ENCODE data around the gene PABPN1L.

The PABPN1L gene

DNA sequence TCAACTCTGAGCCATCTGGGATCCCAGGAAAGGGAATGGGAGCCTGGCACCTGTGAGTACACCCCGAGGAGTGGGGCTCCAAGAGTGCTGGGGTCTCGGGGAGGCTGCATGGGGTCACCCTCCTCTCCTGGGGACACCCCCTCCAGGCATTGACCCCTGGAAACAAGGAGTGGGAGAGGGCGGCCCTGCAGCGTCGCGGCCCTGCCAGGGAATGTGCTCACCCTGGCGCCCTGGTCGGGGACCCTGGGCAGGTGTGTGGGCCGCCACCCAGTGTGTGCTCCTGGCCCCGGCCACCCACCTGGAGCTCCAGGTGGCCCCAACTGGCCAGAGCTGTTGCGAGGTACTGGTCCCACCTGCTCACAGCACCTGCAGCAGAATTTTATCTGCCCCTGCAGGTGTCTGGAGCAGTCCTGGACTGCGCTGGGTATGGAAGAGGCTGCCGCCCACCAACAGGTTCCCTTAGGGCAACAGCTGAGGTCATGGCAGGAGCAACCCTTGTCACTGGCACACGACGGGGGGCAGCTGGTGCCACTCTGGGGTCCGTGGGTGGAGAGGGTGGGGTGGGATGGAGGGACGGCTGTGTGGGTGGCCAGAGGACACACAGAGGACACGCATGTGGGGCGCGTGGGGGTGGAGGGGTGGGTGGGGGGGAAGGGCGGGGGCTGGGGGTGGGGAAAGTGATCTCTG, 5.4 kb upstream of the PABPN1L start:
- Histone ChIP-seq H3K9me3 (replicated peaks in 1 of 2; ENCODE audit: control insufficient read depth in 2 of 2, insufficient read depth in 1 of 2, low read depth in 1 of 2, low read length in 2 of 2) (no peaks in the 10 kb centered on the region), H2BK5ac (ENCODE audit: low read length) (peak overlapping the region; percentile 35), H2AK5ac (ENCODE audit: low read depth, low read length) (peak overlapping the region; percentile 35), H3K36me3 (replicated peaks in 1 of 2; ENCODE audit: control insufficient read depth in 2 of 2, insufficient read depth in 2 of 2, low read length in 2 of 2) (no peaks in the 10 kb centered on the region), H2BK12ac (ENCODE audit: low read length) (no peak overlapping the region), H4K91ac (ENCODE audit: low read depth, low read length, poor library complexity) (no peak overlapping the region), H3K23ac (ENCODE audit: low read depth, low read length, poor library complexity) (peak overlapping the region; percentile 31), H3K27ac (replicated peaks; ENCODE audit: low read length) (no peak overlapping the region), H3K27me3 (ENCODE audit: control insufficient read depth in 3 of 3, insufficient read depth in 3 of 3, low read depth in 1 of 3, low read length in 3 of 3) (peaks cover 0 to 63% (median 0%) of the 10 kb centered on the region in 3 experiments), H4K8ac (ENCODE audit: low read depth, low read length) (no peak overlapping the region), H2BK15ac (ENCODE audit: low read length) (no peak overlapping the region), H3K4me1 (ENCODE audit: control insufficient read depth in 2 of 2, insufficient read depth in 1 of 2, low read depth in 1 of 2, low read length in 2 of 2) (peaks cover 0 to 2% of the 10 kb centered on the region in 2 donors), H3K9ac (ENCODE audit: low read depth, low read length, poor library complexity) (no peak overlapping the region), H3K14ac (ENCODE audit: low read length) (no peak overlapping the region), H3K4ac (ENCODE audit: low read length) (no peak overlapping the region), H3K18ac (ENCODE audit: low read length) (peak overlapping the region; percentile 57), H3K4me2 (ENCODE audit: insufficient read depth, low read length, poor library complexity, severe bottlenecking) (no peak overlapping the region), H2BK120ac (ENCODE audit: low read depth, low read length) (no peak overlapping the region), H3K79me1 (ENCODE audit: low read depth, low read length) (peaks cover 3% of the 10 kb centered on the region), H3K4me3 (ENCODE audit: low read length in 2 of 2) (no peak overlapping the region), H2AFZ (ENCODE audit: low read length) (no peak overlapping the region)
- no peak for DNase-seq (ENCODE audit: low spot score)
- no CpG with 5 or more reads among the region's 21 CpGs for WGBS, 2 donors (ENCODE audit: extremely low coverage in 2 of 2, insufficient read length in 2 of 2, insufficient replicate concordance in 1 of 2)

GRCh38 chr16:88871349-88871702, 4.9 kb upstream of the PABPN1L start:
- H3K79me1 ChIP-seq (ENCODE audit: low read depth, low read length), result peaks cover 3% of the 10 kb centered on the region
- no peak overlapping the region for H2BK15ac ChIP-seq (ENCODE audit: low read length)
- no CpG with 5 or more reads among the region's 8 CpGs for WGBS, 2 donors (ENCODE audit: extremely low coverage in 2 of 2, insufficient read length in 2 of 2, insufficient replicate concordance in 1 of 2)
- H3K36me3 ChIP-seq (replicated peaks in 1 of 2; ENCODE audit: control insufficient read depth in 2 of 2, insufficient read depth in 2 of 2, low read length in 2 of 2), result no peaks in the 10 kb centered on the region
- no peak overlapping the region for H2AK5ac ChIP-seq (ENCODE audit: low read depth, low read length)
- no peak overlapping the region for H3K9ac ChIP-seq (ENCODE audit: low read depth, low read length, poor library complexity)
- no peak overlapping the region for H3K23ac ChIP-seq (ENCODE audit: low read depth, low read length, poor library complexity)
- peaks cover 0 to 64% (median 0%) of the 10 kb centered on the region in 3 experiments for H3K27me3 ChIP-seq (ENCODE audit: control insufficient read depth in 3 of 3, insufficient read depth in 3 of 3, low read depth in 1 of 3, low read length in 3 of 3)
- H3K4me1 ChIP-seq (ENCODE audit: control insufficient read depth in 2 of 2, insufficient read depth in 1 of 2, low read depth in 1 of 2, low read length in 2 of 2), result peaks cover 0 to 2% of the 10 kb centered on the region in 2 donors
- no peak overlapping the region for H3K4ac ChIP-seq (ENCODE audit: low read length)
- no peak for DNase-seq (ENCODE audit: low spot score)
- no peak overlapping the region for H2BK12ac ChIP-seq (ENCODE audit: low read length)
- no peak overlapping the region for H4K91ac ChIP-seq (ENCODE audit: low read depth, low read length, poor library complexity)
- no peak overlapping the region for H3K14ac ChIP-seq (ENCODE audit: low read length)
- H3K18ac ChIP-seq (ENCODE audit: low read length), result no peak overlapping the region
- peak overlapping the region; percentile 35 for H2BK5ac ChIP-seq (ENCODE audit: low read length)
- no peak overlapping the region for H3K4me3 ChIP-seq (ENCODE audit: low read length in 2 of 2)
- H3K27ac ChIP-seq (replicated peaks; ENCODE audit: low read length), result no peak overlapping the region
- H2BK120ac ChIP-seq (ENCODE audit: low read depth, low read length), result no peak overlapping the region
- no peaks in the 10 kb centered on the region for H3K9me3 ChIP-seq (replicated peaks in 1 of 2; ENCODE audit: control insufficient read depth in 2 of 2, insufficient read depth in 1 of 2, low read depth in 1 of 2, low read length in 2 of 2)
- H2AFZ ChIP-seq (ENCODE audit: low read length), result no peak overlapping the region
- H3K4me2 ChIP-seq (ENCODE audit: insufficient read depth, low read length, poor library complexity, severe bottlenecking), result no peak overlapping the region
- no peak overlapping the region for H4K8ac ChIP-seq (ENCODE audit: low read depth, low read length)

DNA sequence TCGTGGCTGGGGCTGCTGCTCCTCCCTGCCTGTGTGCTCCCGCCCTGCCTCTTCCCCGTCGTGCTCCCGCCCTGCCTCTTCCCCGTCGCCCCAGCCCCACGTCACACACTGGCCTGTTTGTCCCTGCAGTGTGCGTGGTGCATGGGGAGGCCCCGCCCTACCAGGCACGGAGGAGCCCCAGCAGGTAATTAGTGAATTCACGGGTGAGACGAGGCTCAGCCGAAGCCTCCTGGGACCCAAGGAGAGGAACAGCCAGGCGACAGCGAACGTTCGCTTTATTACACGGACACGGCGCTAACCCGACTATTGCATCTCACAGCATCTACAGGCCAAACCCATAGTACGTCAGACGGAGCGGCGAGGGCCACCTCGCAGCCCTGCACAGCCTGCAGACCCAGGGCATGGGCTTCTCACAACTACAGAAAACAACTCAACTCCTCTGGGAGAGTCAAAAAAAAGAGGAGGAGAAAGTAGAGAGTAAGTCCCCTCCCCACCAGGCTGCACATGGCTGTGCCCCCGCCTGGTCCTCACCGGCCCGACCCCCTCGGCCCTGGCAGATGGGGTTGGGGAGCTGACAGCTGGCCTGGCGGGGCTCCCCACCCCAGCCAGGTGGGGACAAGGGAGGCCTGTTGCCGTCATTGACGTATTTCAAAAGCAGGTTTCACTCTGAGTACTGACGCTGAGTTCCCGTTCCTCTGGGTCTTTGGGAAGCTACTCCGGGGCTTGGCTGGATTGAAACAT, 4.3 kb upstream of the PABPN1L start:
- Histone ChIP-seq H3K27me3 (ENCODE audit: control insufficient read depth in 3 of 3, insufficient read depth in 3 of 3, low read depth in 1 of 3, low read length in 3 of 3) (peaks cover 0 to 66% (median 0%) of the 10 kb centered on the region in 3 experiments), H3K9me3 (replicated peaks in 1 of 2; ENCODE audit: control insufficient read depth in 2 of 2, insufficient read depth in 1 of 2, low read depth in 1 of 2, low read length in 2 of 2) (no peaks in the 10 kb centered on the region), H3K4me1 (ENCODE audit: control insufficient read depth in 2 of 2, insufficient read depth in 1 of 2, low read depth in 1 of 2, low read length in 2 of 2) (peaks cover 0 to 2% of the 10 kb centered on the region in 2 donors), H3K9ac (ENCODE audit: low read depth, low read length, poor library complexity) (peak overlapping the region; percentile 72), H3K36me3 (replicated peaks in 1 of 2; ENCODE audit: control insufficient read depth in 2 of 2, insufficient read depth in 2 of 2, low read length in 2 of 2) (no peaks in the 10 kb centered on the region), H3K79me1 (ENCODE audit: low read depth, low read length) (peaks cover 3% of the 10 kb centered on the region), H4K8ac (ENCODE audit: low read depth, low read length) (no peak overlapping the region), H4K91ac (ENCODE audit: low read depth, low read length, poor library complexity) (no peak overlapping the region), H3K18ac (ENCODE audit: low read length) (peak overlapping the region; percentile 4), H3K23ac (ENCODE audit: low read depth, low read length, poor library complexity) (peak overlapping the region; percentile 95), H2BK15ac (ENCODE audit: low read length) (no peak overlapping the region), H3K14ac (ENCODE audit: low read length) (peak overlapping the region; percentile 71), H3K27ac (replicated peaks; ENCODE audit: low read length) (no peak overlapping the region), H2BK12ac (ENCODE audit: low read length) (peak overlapping the region; percentile 90), H3K4ac (ENCODE audit: low read length) (no peak overlapping the region), H2BK5ac (ENCODE audit: low read length) (no peak overlapping the region), H2BK120ac (ENCODE audit: low read depth, low read length) (no peak overlapping the region), H2AK5ac (ENCODE audit: low read depth, low read length) (peak overlapping the region; percentile 46), H3K4me3 (ENCODE audit: low read length in 2 of 2) (no peak overlapping the region), H3K4me2 (ENCODE audit: insufficient read depth, low read length, poor library complexity, severe bottlenecking) (no peak overlapping the region), H2AFZ (ENCODE audit: low read length) (no peak overlapping the region)
- no CpG with 5 or more reads among the region's 37 CpGs for WGBS, 2 donors (ENCODE audit: extremely low coverage in 2 of 2, insufficient read length in 2 of 2, insufficient replicate concordance in 1 of 2)
- no peak for DNase-seq (ENCODE audit: low spot score)

GRCh38 chr16:88869673-88869980, 3.2 kb upstream of the PABPN1L start:
- Histone ChIP-seq H2BK120ac (ENCODE audit: low read depth, low read length) (no peak overlapping the region), H2BK12ac (ENCODE audit: low read length) (no peak overlapping the region), H2AK5ac (ENCODE audit: low read depth, low read length) (peak overlapping the region; percentile 93), H2AFZ (ENCODE audit: low read length) (no peak overlapping the region), H3K9ac (ENCODE audit: low read depth, low read length, poor library complexity) (no peak overlapping the region), H3K4ac (ENCODE audit: low read length) (no peak overlapping the region), H4K8ac (ENCODE audit: low read depth, low read length) (no peak overlapping the region), H3K27ac (replicated peaks; ENCODE audit: low read length) (no peak overlapping the region), H3K27me3 (ENCODE audit: control insufficient read depth in 3 of 3, insufficient read depth in 3 of 3, low read depth in 1 of 3, low read length in 3 of 3) (peaks cover 0 to 69% (median 0%) of the 10 kb centered on the region in 3 experiments), H4K91ac (ENCODE audit: low read depth, low read length, poor library complexity) (no peak overlapping the region), H3K18ac (ENCODE audit: low read length) (no peak overlapping the region), H3K23ac (ENCODE audit: low read depth, low read length, poor library complexity) (peak overlapping the region; percentile 25), H2BK15ac (ENCODE audit: low read length) (no peak overlapping the region), H3K4me2 (ENCODE audit: insufficient read depth, low read length, poor library complexity, severe bottlenecking) (peak overlapping the region; percentile 2), H2BK5ac (ENCODE audit: low read length) (no peak overlapping the region), H3K4me3 (ENCODE audit: low read length in 2 of 2) (no peak overlapping the region), H3K9me3 (replicated peaks in 1 of 2; ENCODE audit: control insufficient read depth in 2 of 2, insufficient read depth in 1 of 2, low read depth in 1 of 2, low read length in 2 of 2) (no peaks in the 10 kb centered on the region), H3K79me1 (ENCODE audit: low read depth, low read length) (no peaks in the 10 kb centered on the region), H3K14ac (ENCODE audit: low read length) (peak overlapping the region; percentile 38), H3K36me3 (replicated peaks in 1 of 2; ENCODE audit: control insufficient read depth in 2 of 2, insufficient read depth in 2 of 2, low read length in 2 of 2) (no peaks in the 10 kb centered on the region), H3K4me1 (ENCODE audit: control insufficient read depth in 2 of 2, insufficient read depth in 1 of 2, low read depth in 1 of 2, low read length in 2 of 2) (peaks cover 0 to 2% of the 10 kb centered on the region in 2 donors)
- no peak for DNase-seq (ENCODE audit: low spot score)
- WGBS, 2 donors (ENCODE audit: extremely low coverage in 2 of 2, insufficient read length in 2 of 2, insufficient replicate concordance in 1 of 2), result no CpG with 5 or more reads among the region's 9 CpGs
